HepG2 (cell line): Measurements from ENCODE around the gene NLRC5. TPM values are rescaled to one million over a fixed set of nuclear protein-coding genes. Genes with fewer than 3 reads are reported as not detected.

Source experiments
- ATAC-seq: fragments of 200-7000 bp; cut with Tn5 transposase; 3 replicates; pipeline ENCODE4 v1.9.1; 2020; ENCODE audit warnings: mild to moderate bottlenecking, moderate library complexity
- BruUV-seq: library from RNA; stranded (reverse); fragments of 400-500 nt; replicated peaks from 2 replicates; lab custom pipeline; 2021; lab: Mats Ljungman, UMichigan
- CTCF ChIA-PET: fragments of 300-600 bp; formaldehyde crosslinking; extraction: SDS; loops from one replicate; lab custom pipeline; 2021; ENCODE audit warnings: low total read pairs, inconsistent platforms, low intra/inter-chr PET ratio; lab: Yijun Ruan, JAX
- POLR2A ChIA-PET: fragments of 350-600 bp; sonication (Branson Sonifier 250); formaldehyde crosslinking; loops from one replicate; lab custom pipeline; 2020; ENCODE audit warnings: antibody characterized with exemption, inconsistent platforms; lab: Yijun Ruan, JAX
- DNase-seq: peaks from one replicate; pipeline ENCODE4 v3.0.0-alpha.2; 2015; ENCODE audit warnings: low spot score
- FAIRE-seq: peaks from 3 replicates; lab custom pipeline; 2011; peaks lifted over from hg19 to GRCh38; lab: Jason Lieb, UNC
- H2AFZ ChIP-seq: one replicate; pipeline ENCODE4 v1.6.1; 2011; ENCODE audit warnings: low read length, inconsistent platforms
- H3K27ac ChIP-seq: fragments of 300-600 bp; 3 replicates; pipeline ENCODE4 v1.8.0; 2011; ENCODE audit warnings: mixed run types, mild to moderate bottlenecking, mixed read lengths, low read length, inconsistent platforms; ENCODE audit not compliant: insufficient read depth; ENCODE audit errors: extremely low read length
- H3K27me3 ChIP-seq, 2 experiments: fragments of 200-600 bp in 1 of 2; 2 replicates in 1 of 2; 3 replicates in 1 of 2; pipeline versions ENCODE4 v1.6.0 to v1.8.0; 2011; ENCODE audit warnings: low read length in 2 of 2, mild to moderate bottlenecking in 2 of 2, moderate library complexity in 2 of 2, inconsistent platforms in 1 of 2; ENCODE audit not compliant: insufficient read depth in 2 of 2, control insufficient read depth in 1 of 2
- H3K36me3 ChIP-seq, 2 experiments: fragments of 200-600 bp in 1 of 2; replicated peaks in 1 of 2; 2 replicates in 1 of 2; 3 replicates in 1 of 2; pipeline versions ENCODE4 v1.5.1 to v1.8.0; 2011; ENCODE audit warnings: low read length in 2 of 2, inconsistent platforms in 1 of 2; ENCODE audit not compliant: insufficient read depth in 2 of 2, control insufficient read depth in 1 of 2
- H3K4me1 ChIP-seq: 2 replicates; pipeline ENCODE4 v1.5.1; 2012; ENCODE audit warnings: low read length, inconsistent platforms; ENCODE audit not compliant: insufficient read depth
- H3K4me2 ChIP-seq: 2 replicates; pipeline ENCODE4 v1.6.0; 2011; ENCODE audit warnings: low read depth, low read length, inconsistent platforms
- H3K4me3 ChIP-seq, 3 experiments: fragments of 200-600 bp in 1 of 3; sonication (generic), shearing (Covaris generic) in 1 of 3; replicated peaks in 1 of 3; 2 replicates each; pipeline ENCODE4 v1.5.1; 2011 to 2016; ENCODE audit warnings: low read length in 3 of 3, inconsistent platforms in 2 of 3, low read depth in 2 of 3, mild to moderate bottlenecking in 2 of 3, control low read depth in 1 of 3, mixed read lengths in 1 of 3; ENCODE audit not compliant: insufficient read depth in 1 of 3
- H3K79me2 ChIP-seq: one replicate; pipeline ENCODE4 v1.6.1; 2011; ENCODE audit warnings: low read length, inconsistent platforms; ENCODE audit not compliant: insufficient read depth
- H3K9ac ChIP-seq: 2 replicates; pipeline ENCODE4 v1.6.0; 2011; ENCODE audit warnings: mild to moderate bottlenecking, low read depth, low read length, inconsistent platforms; ENCODE audit not compliant: insufficient read depth
- H3K9me3 ChIP-seq: 2 replicates; pipeline ENCODE4 v1.5.1; 2012; ENCODE audit warnings: mild to moderate bottlenecking, low read length
- H4K20me1 ChIP-seq: 2 replicates; pipeline ENCODE4 v1.6.0; 2011; ENCODE audit warnings: inconsistent platforms, mild to moderate bottlenecking, low read length, moderate library complexity; ENCODE audit not compliant: insufficient read depth
- CBFB ChIP-seq: sonication (generic); formaldehyde crosslinking; IDR thresholded peaks from 2 replicates; pipeline ENCODE4 v1.4.0; 2020; ENCODE audit warnings: missing genetic modification reagents
- HNRNPK ChIP-seq: fragments of 200-400 bp; formaldehyde crosslinking; IDR thresholded peaks from 2 replicates; pipeline ENCODE4 v1.6.1; 2018; ENCODE audit warnings: low read length, low read depth, moderate library complexity, mild to moderate bottlenecking; ENCODE audit not compliant: poor library complexity, severe bottlenecking
- JARID2 ChIP-seq: sonication (generic); formaldehyde crosslinking; IDR thresholded peaks from 2 replicates; pipeline ENCODE4 v1.8.1; 2023; ENCODE audit warnings: missing genetic modification reagents, inconsistent platforms; ENCODE audit not compliant: insufficient replicate concordance
- KDM6A ChIP-seq: IDR thresholded peaks from 2 replicates; pipeline ENCODE4 v1.6.1; 2016; ENCODE audit warnings: low read depth
- MED1 ChIP-seq: sonication (generic); formaldehyde crosslinking; IDR thresholded peaks from 2 replicates; pipeline ENCODE4 v1.4.0; 2020; ENCODE audit warnings: missing genetic modification reagents
- MTF2 ChIP-seq: sonication (generic); formaldehyde crosslinking; IDR thresholded peaks from 2 replicates; pipeline ENCODE4 v1.5.0; 2020; ENCODE audit warnings: missing genetic modification reagents, borderline replicate concordance
- NBN ChIP-seq: fragments of 450-650 bp; conservative IDR thresholded peaks from 2 replicates; pipeline ENCODE4 v1.6.1; 2017
- PAF1 ChIP-seq: IDR thresholded peaks from 2 replicates; pipeline ENCODE4 v1.6.1; 2016; ENCODE audit warnings: missing genetic modification reagents, missing compliant biosample characterization
- POLR2AphosphoS5 ChIP-seq: IDR thresholded peaks from 2 replicates; pipeline ENCODE4 v1.6.1; 2012; ENCODE audit warnings: low read depth, low read length
- PTBP1 ChIP-seq: fragments of 200-400 bp; formaldehyde crosslinking; IDR thresholded peaks from 2 replicates; pipeline ENCODE4 v1.6.1; 2018; ENCODE audit warnings: low read length, low read depth; ENCODE audit not compliant: poor library complexity, severe bottlenecking
- RBFOX2 ChIP-seq: fragments of 200-400 bp; formaldehyde crosslinking; IDR thresholded peaks from 2 replicates; pipeline ENCODE4 v1.6.1; 2017; ENCODE audit warnings: low read depth, mild to moderate bottlenecking, low read length
- ZFP62 ChIP-seq: sonication (generic); formaldehyde crosslinking; IDR thresholded peaks from 2 replicates; pipeline ENCODE4 v1.4.0; 2020; ENCODE audit warnings: missing genetic modification reagents
- ZNF17 ChIP-seq: sonication (generic); formaldehyde crosslinking; IDR thresholded peaks from 2 replicates; pipeline ENCODE4 v1.5.0; 2020; ENCODE audit warnings: mild to moderate bottlenecking, missing genetic modification reagents
- ZNF780A ChIP-seq: sonication (generic); formaldehyde crosslinking; IDR thresholded peaks from 2 replicates; pipeline ENCODE4 v1.8.0; 2022; ENCODE audit warnings: mild to moderate bottlenecking, missing genetic modification reagents, moderate library complexity
- ZSCAN30 ChIP-seq: sonication (generic); formaldehyde crosslinking; IDR thresholded peaks from 2 replicates; pipeline ENCODE4 v1.5.0; 2020; ENCODE audit warnings: mild to moderate bottlenecking, missing genetic modification reagents
- ZZZ3 ChIP-seq: sonication (generic); formaldehyde crosslinking; IDR thresholded peaks from 2 replicates; pipeline ENCODE4 v1.4.0; 2020; ENCODE audit warnings: missing genetic modification reagents, mild to moderate bottlenecking, borderline replicate concordance
- WGBS: methylation state at CpG from one replicate; pipeline ENCODE4 v1.1.6; 2017; ENCODE audit warnings: low lambda C conversion rate; 5-methylcytosine and 5-hydroxymethylcytosine counted together
- in situ Hi-C: cut with HindIII; loops from 2 replicates; pipeline ENCODE4 v1.10.0; 2017; ENCODE audit warnings: low pct_unique_long_range_greater_than_20kb; ENCODE audit not compliant: extremely low pct_ligation_motif_present
- intact Hi-C: fragments of 100-400 bp; cut with micrococcal nuclease; formaldehyde crosslinking; loops from one replicate; pipeline ENCODE4 v1.10.0; 2022; ENCODE audit not compliant: unreplicated experiment
- polyA plus RNA-seq, 8 experiments: library from polyadenylated mRNA; depleted of rRNA in 3 of 8; stranded (reverse) in 7 of 8; unstranded in 1 of 8; fragments of >200 nt; fragmentation: Illumina TruSeq in 4 of 8; extraction: Trizol in 4 of 8; gene quantifications; 2 replicates each; pipeline versions ENCODE4 v1.2.1 to v1.2.3, GENCODE V29; 2011 to 2016; ENCODE audit warnings: low read depth in 4 of 8, missing spikeins in 1 of 8, mixed read lengths in 1 of 8; ENCODE audit not compliant: insufficient read depth in 1 of 8
- total RNA-seq, 5 experiments: library from RNA; depleted of rRNA; stranded (reverse); fragments of >200 nt; fragmentation: Illumina TruSeq; extraction: Trizol; gene quantifications; 2 replicates each; pipeline ENCODE4 v1.2.3, GENCODE V29; 2016; ENCODE audit warnings: low read depth in 1 of 5
- TF ChIP-seq, protein P1 (sequence below): sonication (generic); formaldehyde crosslinking; IDR thresholded peaks from 2 replicates; pipeline ENCODE4 v1.4.0; 2020; ENCODE audit warnings: missing genetic modification reagents
- TF ChIP-seq, protein P2 (sequence below): IDR thresholded peaks from 2 replicates; pipeline ENCODE4 v1.4.0; 2020; ENCODE audit warnings: mild to moderate bottlenecking, missing genetic modification reagents
- TF ChIP-seq, protein P3 (sequence below): sonication (generic); formaldehyde crosslinking; IDR thresholded peaks from 2 replicates; pipeline ENCODE4 v1.5.0; 2020; ENCODE audit warnings: missing genetic modification reagents, mild to moderate bottlenecking, borderline replicate concordance

The NLRC5 gene
- total and polyA plus RNA-seq, 2 of the 13 experiments (the other 11 are each of a cell fraction or from before 2014, with no cell fraction given), result 6.3 to 12.7 TPM

DNA sequence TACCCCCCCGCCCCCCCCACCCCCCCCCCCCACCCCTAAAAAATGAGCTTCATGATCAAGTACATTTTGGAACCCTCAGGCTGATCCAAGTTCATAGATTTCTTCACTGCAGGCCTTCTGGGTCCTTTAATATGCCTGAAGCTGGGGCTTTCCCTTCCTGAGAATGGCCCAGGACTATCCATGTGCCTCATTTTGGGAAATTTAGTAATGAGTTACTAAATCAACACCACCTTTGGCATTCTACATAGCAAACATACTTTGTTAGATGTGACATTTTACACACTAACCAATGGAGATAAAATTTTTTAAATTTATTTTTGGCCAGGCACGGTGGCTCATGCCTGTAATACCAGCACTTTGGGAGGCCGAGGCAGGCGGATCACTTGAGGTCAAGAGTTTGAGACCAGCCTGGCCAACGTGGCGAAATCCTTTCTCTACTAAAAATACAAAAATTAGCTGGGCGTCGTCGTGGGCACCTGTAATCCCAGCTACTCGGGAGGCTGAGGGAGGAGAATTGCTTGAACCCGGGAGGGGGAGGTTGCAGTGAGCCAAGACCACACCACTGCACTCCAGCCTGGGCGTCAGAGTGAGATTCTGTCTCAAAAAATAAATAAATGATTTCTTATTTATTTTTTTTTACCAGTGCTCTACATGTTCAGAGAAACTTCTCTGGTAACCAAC is 43.4 kb upstream of the NLRC5 start:
- Histone ChIP-seq H3K4me1 (peaks cover 51% of the 10 kb centered on the region), H3K9ac (no peak overlapping the region), H3K27ac (no peak overlapping the region), H3K27me3 (no peaks in the 10 kb centered on the region), H3K4me2 (no peak overlapping the region), H2AFZ (no peak overlapping the region), H3K36me3 (peaks cover 20 to 40% of the 10 kb centered on the region in 2 experiments), H3K4me3 (no peak overlapping the region), H3K9me3 (no peaks in the 10 kb centered on the region), H3K79me2 (no peaks in the 10 kb centered on the region), H4K20me1 (peaks cover 30% of the 10 kb centered on the region)
- ChIA-PET POLR2A (interaction anchor here (0.9 to 5.2 kb wide), 11 partner anchors 9 to 339 kb away, joined by 3 to 39 read pairs (median 5); partner anchors contain the start of gene HERPUD1), CTCF (no interaction called here)
- FAIRE-seq, result no peak
- intact Hi-C loops, result no loop called here
- TF ChIP-seq MTF2 (CRISPR knock-in tag), result no peak
- TF ChIP-seq POLR2AphosphoS5, result 0 out of 2 replicates have a peak, but pooled peaks have one; percentile 13
- TF ChIP-seq, protein P1, sequence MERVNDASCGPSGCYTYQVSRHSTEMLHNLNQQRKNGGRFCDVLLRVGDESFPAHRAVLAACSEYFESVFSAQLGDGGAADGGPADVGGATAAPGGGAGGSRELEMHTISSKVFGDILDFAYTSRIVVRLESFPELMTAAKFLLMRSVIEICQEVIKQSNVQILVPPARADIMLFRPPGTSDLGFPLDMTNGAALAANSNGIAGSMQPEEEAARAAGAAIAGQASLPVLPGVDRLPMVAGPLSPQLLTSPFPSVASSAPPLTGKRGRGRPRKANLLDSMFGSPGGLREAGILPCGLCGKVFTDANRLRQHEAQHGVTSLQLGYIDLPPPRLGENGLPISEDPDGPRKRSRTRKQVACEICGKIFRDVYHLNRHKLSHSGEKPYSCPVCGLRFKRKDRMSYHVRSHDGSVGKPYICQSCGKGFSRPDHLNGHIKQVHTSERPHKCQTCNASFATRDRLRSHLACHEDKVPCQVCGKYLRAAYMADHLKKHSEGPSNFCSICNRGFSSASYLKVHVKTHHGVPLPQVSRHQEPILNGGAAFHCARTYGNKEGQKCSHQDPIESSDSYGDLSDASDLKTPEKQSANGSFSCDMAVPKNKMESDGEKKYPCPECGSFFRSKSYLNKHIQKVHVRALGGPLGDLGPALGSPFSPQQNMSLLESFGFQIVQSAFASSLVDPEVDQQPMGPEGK, result 0 out of 2 replicates have a peak, but pooled peaks have one; percentile 19
- TF ChIP-seq ZNF780A, result no peak
- TF ChIP-seq ZZZ3 (CRISPR knock-in tag), result no peak
- TF ChIP-seq, protein P2, sequence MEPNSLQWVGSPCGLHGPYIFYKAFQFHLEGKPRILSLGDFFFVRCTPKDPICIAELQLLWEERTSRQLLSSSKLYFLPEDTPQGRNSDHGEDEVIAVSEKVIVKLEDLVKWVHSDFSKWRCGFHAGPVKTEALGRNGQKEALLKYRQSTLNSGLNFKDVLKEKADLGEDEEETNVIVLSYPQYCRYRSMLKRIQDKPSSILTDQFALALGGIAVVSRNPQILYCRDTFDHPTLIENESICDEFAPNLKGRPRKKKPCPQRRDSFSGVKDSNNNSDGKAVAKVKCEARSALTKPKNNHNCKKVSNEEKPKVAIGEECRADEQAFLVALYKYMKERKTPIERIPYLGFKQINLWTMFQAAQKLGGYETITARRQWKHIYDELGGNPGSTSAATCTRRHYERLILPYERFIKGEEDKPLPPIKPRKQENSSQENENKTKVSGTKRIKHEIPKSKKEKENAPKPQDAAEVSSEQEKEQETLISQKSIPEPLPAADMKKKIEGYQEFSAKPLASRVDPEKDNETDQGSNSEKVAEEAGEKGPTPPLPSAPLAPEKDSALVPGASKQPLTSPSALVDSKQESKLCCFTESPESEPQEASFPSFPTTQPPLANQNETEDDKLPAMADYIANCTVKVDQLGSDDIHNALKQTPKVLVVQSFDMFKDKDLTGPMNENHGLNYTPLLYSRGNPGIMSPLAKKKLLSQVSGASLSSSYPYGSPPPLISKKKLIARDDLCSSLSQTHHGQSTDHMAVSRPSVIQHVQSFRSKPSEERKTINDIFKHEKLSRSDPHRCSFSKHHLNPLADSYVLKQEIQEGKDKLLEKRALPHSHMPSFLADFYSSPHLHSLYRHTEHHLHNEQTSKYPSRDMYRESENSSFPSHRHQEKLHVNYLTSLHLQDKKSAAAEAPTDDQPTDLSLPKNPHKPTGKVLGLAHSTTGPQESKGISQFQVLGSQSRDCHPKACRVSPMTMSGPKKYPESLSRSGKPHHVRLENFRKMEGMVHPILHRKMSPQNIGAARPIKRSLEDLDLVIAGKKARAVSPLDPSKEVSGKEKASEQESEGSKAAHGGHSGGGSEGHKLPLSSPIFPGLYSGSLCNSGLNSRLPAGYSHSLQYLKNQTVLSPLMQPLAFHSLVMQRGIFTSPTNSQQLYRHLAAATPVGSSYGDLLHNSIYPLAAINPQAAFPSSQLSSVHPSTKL (CRISPR knock-in tag), result no peak
- TF ChIP-seq, protein P3, sequence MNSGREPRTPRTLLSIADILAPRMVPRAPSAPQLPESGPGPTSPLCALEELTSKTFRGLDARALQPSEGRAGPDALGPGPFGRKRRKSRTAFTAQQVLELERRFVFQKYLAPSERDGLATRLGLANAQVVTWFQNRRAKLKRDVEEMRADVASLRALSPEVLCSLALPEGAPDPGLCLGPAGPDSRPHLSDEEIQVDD, result no peak
- TF ChIP-seq KDM6A (CRISPR knock-in tag), result no peak
- no peak for TF ChIP-seq JARID2 (CRISPR knock-in tag)
- no peak for TF ChIP-seq NBN
- 0 out of 2 replicates have a peak, but pooled peaks have one; percentile 39 for TF ChIP-seq RBFOX2
- peak; percentile 65 for TF ChIP-seq PAF1 (CRISPR knock-in tag)
- no peak for TF ChIP-seq ZFP62 (CRISPR knock-in tag)
- TF ChIP-seq PTBP1, result no peak
- 0 out of 2 replicates have a peak, but pooled peaks have one; percentile 6 for TF ChIP-seq ZSCAN30 (CRISPR knock-in tag)
- no peak for TF ChIP-seq ZNF17 (CRISPR knock-in tag)
- peak; percentile 16; the same call in 1 of the 2 replicates for TF ChIP-seq MED1 (CRISPR knock-in tag)
- peak; percentile 8 for TF ChIP-seq HNRNPK
- no peak for TF ChIP-seq CBFB (CRISPR knock-in tag)
- no peak for DNase-seq
- 78% methylated on average over 12 of the region's 12 CpGs for WGBS
- no TSS peak for BruUV-seq
- in situ Hi-C loops, result no loop called here
- ATAC-seq, result no peak
